Inferior parietal cortex (tissue), 1 donor: ENCODE data around the gene FARP2.

Experiments used
- DNase-seq: peaks from one replicate; pipeline ENCODE4 v3.0.0-alpha.2; 2016; ENCODE audit errors: extremely low spot score

The FARP2 gene

DNA sequence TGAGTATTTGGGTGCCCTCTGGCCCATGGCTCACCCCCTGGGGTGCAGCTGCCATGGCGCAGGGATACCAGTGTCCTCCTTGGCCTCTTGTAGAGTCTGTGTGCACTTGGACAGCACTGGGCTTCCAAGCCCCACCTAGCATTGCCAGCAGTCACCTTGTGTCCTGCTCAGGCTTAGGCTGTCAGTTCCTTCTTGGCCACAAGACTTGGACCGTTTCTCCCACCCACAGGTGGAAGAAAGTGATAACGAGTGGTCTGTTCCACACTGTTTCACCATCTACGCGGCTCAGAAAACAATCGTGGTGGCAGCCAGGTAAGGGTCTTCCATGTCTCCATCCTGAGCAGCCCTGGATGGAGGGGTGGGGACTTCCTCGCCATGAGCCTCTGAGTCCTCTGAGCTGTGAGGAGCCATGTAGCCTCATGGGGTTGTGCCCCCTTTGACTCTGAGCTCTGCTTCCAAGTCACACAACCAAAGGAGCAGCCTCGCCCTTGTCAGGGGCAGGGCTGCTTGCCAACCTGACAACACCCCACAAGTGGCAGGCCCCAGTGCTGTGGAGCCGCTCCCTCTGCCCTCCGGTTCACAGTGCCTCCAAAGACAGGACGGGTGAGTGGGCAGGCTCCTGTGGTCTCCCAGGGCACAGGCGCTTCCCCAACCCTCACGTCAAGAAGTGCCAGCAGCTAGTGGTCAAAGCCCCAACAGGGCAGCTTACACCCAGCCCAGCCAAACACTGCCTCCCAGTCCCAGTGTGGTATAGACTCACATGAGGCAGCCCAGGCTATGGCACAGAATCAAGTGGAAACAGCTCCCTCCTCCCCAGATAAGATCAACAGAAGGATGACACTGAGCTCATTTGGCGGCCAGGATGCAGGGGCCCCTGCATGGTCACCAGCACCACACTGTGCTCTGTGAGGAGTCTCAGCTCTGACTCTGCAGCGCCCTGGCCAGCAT lies 133.9 kb downstream of the FARP2 start:
- DNase-seq, result no peak

GRCh38 chr2:241490825-241491506 lies 134.9 kb downstream of the FARP2 start:
- no peak for DNase-seq

GRCh38 chr2:241491549-241492173 lies 135.6 kb downstream of the FARP2 start:
- no peak for DNase-seq

DNA sequence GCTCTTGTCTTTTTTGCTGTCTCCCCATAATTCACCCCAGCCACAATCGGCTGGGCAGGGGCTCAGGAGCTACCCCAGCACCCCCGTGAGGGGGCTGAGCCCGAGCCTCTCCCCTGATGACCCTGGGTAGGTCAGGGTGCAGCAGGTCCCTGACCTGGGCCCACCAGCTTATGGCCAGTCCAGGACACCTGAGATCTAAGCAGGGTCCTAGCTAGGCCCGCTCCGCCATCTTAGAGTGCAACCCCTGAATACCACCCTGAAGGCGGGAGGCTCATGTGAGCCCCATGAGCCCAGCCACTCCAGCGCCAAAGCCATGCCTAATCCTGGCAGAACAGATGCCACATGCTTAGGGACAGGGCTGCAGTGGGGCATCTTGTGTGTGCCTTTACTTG lies 136.1 kb downstream of the FARP2 start:
- DNase-seq, result no peak

GRCh38 chr2:241493092-241493491 lies 137.0 kb downstream of the FARP2 start:
- no peak for DNase-seq

GRCh38 chr2:241494311-241494908 lies 138.3 kb downstream of the FARP2 start:
- DNase-seq, result no peak

- no peak for DNase-seq
Observed at GRCh38 chr2:241495172-241496002, 139.3 kb downstream of the FARP2 start.

- DNase-seq, result no peak
Observed at GRCh38 chr2:241496003-241496707, 140.1 kb downstream of the FARP2 start.

GRCh38 chr2:241496904-241497877 lies 141.1 kb downstream of the FARP2 start:
- no peak for DNase-seq

DNA sequence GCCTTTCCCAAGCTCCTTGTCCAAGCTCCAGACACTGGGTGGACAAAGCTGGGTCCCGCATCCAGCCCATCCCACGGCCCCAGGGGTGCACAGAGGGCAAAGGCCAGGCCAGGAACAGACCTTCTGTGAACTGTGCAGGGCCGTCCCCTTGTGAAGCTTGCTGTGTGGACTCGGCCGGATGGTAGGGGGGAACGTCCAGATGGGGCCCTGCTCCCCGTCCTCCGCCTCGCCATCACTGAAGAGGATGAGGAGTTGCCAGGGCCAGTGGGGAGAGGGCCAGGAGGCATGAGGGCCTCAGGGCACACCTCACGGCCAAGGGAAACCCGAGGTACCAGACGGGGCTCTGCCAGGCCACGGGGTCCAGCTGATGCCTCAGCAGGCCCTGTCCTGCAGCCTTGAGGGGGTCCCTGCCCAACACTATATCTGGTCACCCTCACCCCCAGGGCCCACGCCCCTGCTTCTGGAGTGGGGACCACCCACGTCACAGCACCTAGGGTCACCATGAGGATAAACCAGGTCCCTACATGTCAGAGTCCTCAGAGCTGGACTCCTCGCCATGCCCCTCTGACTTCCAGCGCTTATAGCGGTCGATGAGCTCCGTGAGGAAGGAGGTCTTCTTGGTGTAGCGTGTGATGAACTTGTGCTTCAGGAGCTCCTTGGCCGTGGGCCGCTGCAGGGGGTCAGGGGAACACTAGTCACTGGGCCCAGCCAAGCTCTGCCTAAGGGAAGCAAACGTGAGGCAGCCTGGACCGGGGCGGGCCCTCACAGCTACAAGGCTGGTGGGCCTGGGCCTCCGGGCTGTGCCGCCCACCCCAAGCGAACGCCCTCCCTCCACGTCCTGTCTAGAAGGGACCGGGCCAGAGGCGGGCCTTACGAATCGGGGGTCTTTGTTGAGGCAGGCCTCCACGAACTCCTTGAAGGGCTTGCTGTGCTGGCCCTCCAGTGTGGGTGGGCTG lies 142.3 kb downstream of the FARP2 start:
- no peak for DNase-seq

- DNase-seq, result no peak
Observed at GRCh38 chr2:241499146-241499965, 143.3 kb downstream of the FARP2 start.

DNA sequence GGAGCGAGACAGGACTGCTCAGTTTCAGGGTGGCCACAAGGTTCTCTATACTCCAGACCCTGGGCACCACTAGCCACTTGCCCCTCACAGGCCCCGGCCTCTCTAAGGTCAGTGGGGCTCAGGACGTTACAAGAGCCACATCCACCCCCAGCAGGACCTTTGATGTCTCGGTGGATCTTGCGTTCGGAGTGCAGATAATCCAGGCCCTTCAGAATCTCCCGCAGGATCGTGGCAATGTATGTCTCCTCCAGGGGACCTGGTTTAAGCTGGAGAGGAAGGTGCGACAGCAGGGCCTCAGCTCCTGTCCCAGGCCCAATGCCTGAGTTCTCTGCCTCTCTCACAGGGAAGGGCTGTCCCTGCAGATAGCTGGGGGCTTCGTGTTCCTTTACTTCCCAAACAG lies 143.9 kb downstream of the FARP2 start:
- no peak for DNase-seq

DNA sequence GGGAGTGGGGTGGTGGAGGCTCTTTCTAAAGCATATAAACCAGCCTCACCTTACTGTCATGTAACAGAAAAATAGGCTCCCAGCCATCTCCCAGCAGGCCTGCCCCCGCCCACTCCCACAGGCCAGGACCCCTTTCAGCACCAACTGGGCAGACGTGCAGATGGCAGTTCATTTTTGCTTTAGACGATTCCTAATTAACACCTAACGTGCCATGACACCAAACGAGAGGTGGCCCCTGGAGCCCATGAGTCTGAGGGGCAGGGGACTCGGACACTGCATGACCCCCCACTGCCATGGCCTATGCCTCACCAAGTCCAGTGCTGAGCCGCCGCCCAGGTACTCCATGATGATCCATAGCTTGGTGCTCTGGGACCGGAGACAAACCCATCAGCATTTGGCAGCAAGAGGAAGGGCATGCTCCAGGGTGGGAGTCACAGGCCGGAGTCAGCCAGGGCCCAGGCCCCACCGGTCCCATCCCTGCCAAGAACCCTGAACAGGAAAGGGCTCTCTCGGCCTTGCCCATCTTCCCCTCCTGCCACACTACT lies 144.4 kb downstream of the FARP2 start:
- DNase-seq, result no peak

DNA sequence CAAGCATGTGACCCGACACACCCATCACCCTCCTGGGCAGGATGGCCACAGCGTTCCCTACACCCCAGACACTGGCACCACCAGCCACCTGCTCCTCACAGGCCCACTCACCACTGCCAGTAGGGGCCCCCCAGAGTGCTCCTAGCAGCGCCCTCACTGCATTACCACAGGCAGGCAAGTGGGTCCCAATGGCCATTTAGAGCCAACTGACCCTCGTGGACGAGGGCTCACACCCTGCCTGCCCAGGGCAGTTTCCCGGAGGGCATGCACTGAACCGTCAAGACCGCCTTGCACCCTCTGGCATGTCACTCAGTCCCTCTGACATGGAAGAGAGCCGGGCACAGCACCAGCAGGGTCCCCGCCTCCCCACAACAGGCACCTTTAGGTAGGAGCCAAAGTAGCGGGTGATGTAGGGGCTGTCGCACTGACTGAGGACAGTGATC lies 145.0 kb downstream of the FARP2 start:
- no peak for DNase-seq

GRCh38 chr2:241501551-241501950 lies 145.5 kb downstream of the FARP2 start:
- no peak for DNase-seq

- no peak for DNase-seq
Observed at GRCh38 chr2:241502281-241502680, 146.2 kb downstream of the FARP2 start.

DNA sequence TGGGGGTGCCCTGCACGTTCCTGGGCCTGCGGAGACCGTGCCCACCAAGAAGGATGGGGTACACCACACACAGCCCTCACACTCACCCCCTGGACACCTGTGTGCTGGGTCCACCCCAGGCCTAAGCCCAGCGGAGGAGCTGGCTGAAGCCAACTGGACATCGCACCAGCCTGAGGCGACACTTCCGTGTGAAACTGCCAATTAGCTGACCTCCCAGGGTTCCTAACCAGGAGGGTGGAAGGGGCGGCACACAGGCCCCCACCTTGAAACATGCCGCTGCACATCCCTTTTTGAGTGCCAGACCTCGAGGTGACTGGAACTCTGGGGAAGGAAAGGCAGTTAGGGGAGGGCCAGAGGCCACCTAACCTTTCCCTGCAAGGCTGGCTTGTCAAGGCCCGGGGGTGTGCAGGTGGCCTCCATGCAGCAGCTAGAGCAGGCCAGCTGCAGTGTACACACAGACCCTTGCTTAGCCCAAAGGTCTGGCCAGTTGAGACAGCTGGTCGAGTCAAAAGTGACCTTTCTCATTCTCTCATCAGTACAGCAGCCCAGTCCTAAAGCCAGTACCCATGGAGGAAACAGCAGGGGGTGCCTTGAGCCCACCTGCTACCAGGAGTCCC lies 147.8 kb downstream of the FARP2 start:
- DNase-seq, result no peak
